Suprapubic skin (tissue), 4 donors: ENCODE results near the gene DUSP10. TPM values are rescaled to one million over a fixed set of nuclear protein-coding genes. Genes with fewer than 3 reads are reported as not detected.

Experiments used
- DNase-seq, 2 donors: peaks; one replicate each; pipeline ENCODE4 v3.0.0-alpha.2; 2019; ENCODE audit warnings: low spot score in 2 of 2
- H3K27ac ChIP-seq: fragments of 200-600 bp; sonication (generic); one replicate; pipeline ENCODE4 v1.5.1; 2019
- H3K27me3 ChIP-seq: fragments of 200-600 bp; sonication (generic); one replicate; pipeline ENCODE4 v1.5.1; 2019
- H3K36me3 ChIP-seq: fragments of 200-600 bp; sonication (generic); one replicate; pipeline ENCODE4 v1.5.1; 2019
- H3K4me1 ChIP-seq: fragments of 200-600 bp; sonication (generic); one replicate; pipeline ENCODE4 v1.5.1; 2019
- H3K4me3 ChIP-seq: fragments of 200-600 bp; sonication (generic); one replicate; pipeline ENCODE4 v1.5.1; 2019; ENCODE audit warnings: mild to moderate bottlenecking
- H3K9me3 ChIP-seq: fragments of 200-600 bp; sonication (generic); one replicate; pipeline ENCODE4 v1.5.1; 2019
- EP300 ChIP-seq: sonication (generic); formaldehyde crosslinking; IDR thresholded peaks from one replicate; pipeline ENCODE4 v1.6.1; 2017; ENCODE audit warnings: antibody characterized with exemption
- POLR2A ChIP-seq, 2 donors: fragments of 450-650 bp; IDR thresholded peaks; one replicate each; pipeline ENCODE4 v1.6.1; 2017; ENCODE audit warnings: antibody characterized with exemption in 2 of 2, mild to moderate bottlenecking in 2 of 2, moderate library complexity in 2 of 2
- POLR2AphosphoS5 ChIP-seq, 3 donors: sonication (generic); formaldehyde crosslinking; IDR thresholded peaks; one replicate each; pipeline ENCODE4 v1.6.1; 2017; ENCODE audit warnings: antibody characterized with exemption in 3 of 3
- WGBS: methylation state at CpG from one replicate; pipeline ENCODE4 v1.1.5; 2018; 5-methylcytosine and 5-hydroxymethylcytosine counted together
- total RNA-seq, 4 donors: library from RNA; depleted of rRNA; stranded (reverse); fragments of >200 nt; gene quantifications; one replicate each; pipeline ENCODE4 v1.1.0, GENCODE V29; 2016
- TF ChIP-seq, protein P1 (sequence below), 2 donors: fragments of 200-600 bp in 1 of 2; fragments of 450-650 bp in 1 of 2; sonication (generic) in 1 of 2; IDR thresholded peaks; one replicate each; pipeline ENCODE4 v1.5.1; 2016 to 2019; ENCODE audit warnings: antibody characterized with exemption in 2 of 2, mild to moderate bottlenecking in 1 of 2, moderate library complexity in 1 of 2

The DUSP10 gene
- total RNA-seq, 4 donors from 2014 or later: 9.5 to 18.6 (median 15.3) TPM

GRCh38 chr1:221725735-221726672, 15.9 kb downstream of the DUSP10 start:
- Histone ChIP-seq H3K9me3 (no peaks in the 10 kb centered on the region), H3K4me3 (no peak overlapping the region), H3K4me1 (peaks cover 38% of the 10 kb centered on the region), H3K27ac (peak overlapping the region; percentile 14), H3K36me3 (no peaks in the 10 kb centered on the region), H3K27me3 (no peaks in the 10 kb centered on the region)
- no peak for TF ChIP-seq POLR2A (IDR thresholded peaks at IDR 0.05)
- TF ChIP-seq POLR2AphosphoS5 (IDR thresholded peaks at IDR 0.05): no peak
- TF ChIP-seq, protein P1, sequence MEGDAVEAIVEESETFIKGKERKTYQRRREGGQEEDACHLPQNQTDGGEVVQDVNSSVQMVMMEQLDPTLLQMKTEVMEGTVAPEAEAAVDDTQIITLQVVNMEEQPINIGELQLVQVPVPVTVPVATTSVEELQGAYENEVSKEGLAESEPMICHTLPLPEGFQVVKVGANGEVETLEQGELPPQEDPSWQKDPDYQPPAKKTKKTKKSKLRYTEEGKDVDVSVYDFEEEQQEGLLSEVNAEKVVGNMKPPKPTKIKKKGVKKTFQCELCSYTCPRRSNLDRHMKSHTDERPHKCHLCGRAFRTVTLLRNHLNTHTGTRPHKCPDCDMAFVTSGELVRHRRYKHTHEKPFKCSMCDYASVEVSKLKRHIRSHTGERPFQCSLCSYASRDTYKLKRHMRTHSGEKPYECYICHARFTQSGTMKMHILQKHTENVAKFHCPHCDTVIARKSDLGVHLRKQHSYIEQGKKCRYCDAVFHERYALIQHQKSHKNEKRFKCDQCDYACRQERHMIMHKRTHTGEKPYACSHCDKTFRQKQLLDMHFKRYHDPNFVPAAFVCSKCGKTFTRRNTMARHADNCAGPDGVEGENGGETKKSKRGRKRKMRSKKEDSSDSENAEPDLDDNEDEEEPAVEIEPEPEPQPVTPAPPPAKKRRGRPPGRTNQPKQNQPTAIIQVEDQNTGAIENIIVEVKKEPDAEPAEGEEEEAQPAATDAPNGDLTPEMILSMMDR (IDR thresholded peaks at IDR 0.05): no peak
- TF ChIP-seq EP300: no peak
- 48% methylated on average over 3 of the region's 3 CpGs for WGBS
- DNase-seq: no peak

GRCh38 chr1:221724931-221725605, 16.8 kb downstream of the DUSP10 start:
- no peaks in the 10 kb centered on the region for H3K36me3 ChIP-seq

GRCh38 chr1:221723848-221724236, 18.0 kb downstream of the DUSP10 start:
- no peak overlapping the region for H3K27ac ChIP-seq
- no peaks in the 10 kb centered on the region for H3K9me3 ChIP-seq
- DNase-seq: no peak
- no peaks in the 10 kb centered on the region for H3K27me3 ChIP-seq
- H3K4me1 ChIP-seq: peaks cover 38% of the 10 kb centered on the region
- no peaks in the 10 kb centered on the region for H3K36me3 ChIP-seq
- TF ChIP-seq POLR2AphosphoS5 (IDR thresholded peaks at IDR 0.05) (no peak), POLR2A (IDR thresholded peaks at IDR 0.05) (no peak), EP300 (no peak)
- TF ChIP-seq, protein P1 (IDR thresholded peaks at IDR 0.05): no peak
- H3K4me3 ChIP-seq: no peak overlapping the region
- 82% methylated on average over 3 of the region's 3 CpGs for WGBS

More at GRCh38 chr1:221724931-221725605, 16.8 kb downstream of the DUSP10 start:
- DNase-seq: peak in 1 of 2 donors; percentile 71
- 80% methylated on average over 4 of the region's 4 CpGs for WGBS
- no peaks in the 10 kb centered on the region for H3K9me3 ChIP-seq
- H3K4me3 ChIP-seq: no peak overlapping the region
- no peak overlapping the region for H3K27ac ChIP-seq
- TF ChIP-seq POLR2AphosphoS5 (IDR thresholded peaks at IDR 0.05): no peak
- no peak for TF ChIP-seq POLR2A (IDR thresholded peaks at IDR 0.05)
- peaks cover 34% of the 10 kb centered on the region for H3K4me1 ChIP-seq
- no peaks in the 10 kb centered on the region for H3K27me3 ChIP-seq

GRCh38 chr1:221723018-221723847, 18.7 kb downstream of the DUSP10 start:
- H3K36me3 ChIP-seq: no peaks in the 10 kb centered on the region
- peaks cover 42% of the 10 kb centered on the region for H3K4me1 ChIP-seq
- no peak for DNase-seq
- 95% methylated on average over 1 of the region's 1 CpG for WGBS
- TF ChIP-seq POLR2A (IDR thresholded peaks at IDR 0.05) (no peak), EP300 (no peak), POLR2AphosphoS5 (IDR thresholded peaks at IDR 0.05) (no peak)
- TF ChIP-seq, protein P1 (IDR thresholded peaks at IDR 0.05): no peak
- no peak overlapping the region for H3K4me3 ChIP-seq
- no peaks in the 10 kb centered on the region for H3K9me3 ChIP-seq
- no peaks in the 10 kb centered on the region for H3K27me3 ChIP-seq
- H3K27ac ChIP-seq: no peak overlapping the region

- no peak for TF ChIP-seq POLR2A (IDR thresholded peaks at IDR 0.05)
- TF ChIP-seq POLR2AphosphoS5 (IDR thresholded peaks at IDR 0.05): no peak
- no peak for TF ChIP-seq EP300
- TF ChIP-seq, protein P1 (IDR thresholded peaks at IDR 0.05): no peak
- Histone ChIP-seq H3K4me3 (no peak overlapping the region), H3K36me3 (no peaks in the 10 kb centered on the region), H3K27me3 (no peaks in the 10 kb centered on the region), H3K27ac (no peak overlapping the region), H3K4me1 (peaks cover 42% of the 10 kb centered on the region), H3K9me3 (no peaks in the 10 kb centered on the region)
- WGBS: 94% methylated on average over 3 of the region's 3 CpGs
- no peak for DNase-seq
These were observed 19.5 kb downstream of the DUSP10 start for GRCh38 chr1:221722254-221723017.
